RKO (cell line): ENCODE data around the gene IRF8.
A peak's percentile ranks its signal among the peaks of the same experiment; 100 is the strongest.

Source experiments
- DNase-seq: peaks from one replicate; pipeline ENCODE4 v3.0.0-alpha.2; 2016; ENCODE audit warnings: low spot score

The IRF8 gene

GRCh38 chr16:85914423-85914794 is 15.4 kb downstream of the IRF8 start:
- no peak for DNase-seq

- no peak for DNase-seq
These were observed 16.3 kb downstream of the IRF8 start for GRCh38 chr16:85915125-85915845.

- peak; percentile 34 for DNase-seq
These were observed 17.4 kb downstream of the IRF8 start for GRCh38 chr16:85916141-85916890.

- no peak for DNase-seq
These were observed 18.1 kb downstream of the IRF8 start for GRCh38 chr16:85917012-85917411.

- no peak for DNase-seq
These were observed 19.0 kb downstream of the IRF8 start for GRCh38 chr16:85917959-85918358.

GRCh38 chr16:85918436-85918835 is 19.5 kb downstream of the IRF8 start:
- no peak for DNase-seq

GRCh38 chr16:85919271-85920267 is 20.6 kb downstream of the IRF8 start:
- DNase-seq, result no peak

GRCh38 chr16:85921026-85921425 is 22.1 kb downstream of the IRF8 start:
- no peak for DNase-seq

GRCh38 chr16:85923153-85924021 is 24.4 kb downstream of the IRF8 start:
- DNase-seq, result no peak

GRCh38 chr16:85924675-85925074 is 25.7 kb downstream of the IRF8 start:
- DNase-seq, result no peak

GRCh38 chr16:85926370-85926769 is 27.4 kb downstream of the IRF8 start:
- no peak for DNase-seq

- no peak for DNase-seq
These were observed 28.4 kb downstream of the IRF8 start for GRCh38 chr16:85927371-85927770.

GRCh38 chr16:85927959-85928358 is 29.0 kb downstream of the IRF8 start:
- no peak for DNase-seq

GRCh38 chr16:85928401-85928820 is 29.4 kb downstream of the IRF8 start:
- no peak for DNase-seq

GRCh38 chr16:85929259-85929721 is 30.3 kb downstream of the IRF8 start:
- no peak for DNase-seq

GRCh38 chr16:85930301-85930700 is 31.3 kb downstream of the IRF8 start:
- no peak for DNase-seq

- no peak for DNase-seq
These were observed 32.8 kb downstream of the IRF8 start for GRCh38 chr16:85931596-85932402.

- no peak for DNase-seq
These were observed 35.2 kb downstream of the IRF8 start for GRCh38 chr16:85934210-85934609.

GRCh38 chr16:85935391-85935973 is 36.5 kb downstream of the IRF8 start:
- no peak for DNase-seq
